Measurements from ENCODE around the gene SLC2A4.

The SLC2A4 gene

DNA sequence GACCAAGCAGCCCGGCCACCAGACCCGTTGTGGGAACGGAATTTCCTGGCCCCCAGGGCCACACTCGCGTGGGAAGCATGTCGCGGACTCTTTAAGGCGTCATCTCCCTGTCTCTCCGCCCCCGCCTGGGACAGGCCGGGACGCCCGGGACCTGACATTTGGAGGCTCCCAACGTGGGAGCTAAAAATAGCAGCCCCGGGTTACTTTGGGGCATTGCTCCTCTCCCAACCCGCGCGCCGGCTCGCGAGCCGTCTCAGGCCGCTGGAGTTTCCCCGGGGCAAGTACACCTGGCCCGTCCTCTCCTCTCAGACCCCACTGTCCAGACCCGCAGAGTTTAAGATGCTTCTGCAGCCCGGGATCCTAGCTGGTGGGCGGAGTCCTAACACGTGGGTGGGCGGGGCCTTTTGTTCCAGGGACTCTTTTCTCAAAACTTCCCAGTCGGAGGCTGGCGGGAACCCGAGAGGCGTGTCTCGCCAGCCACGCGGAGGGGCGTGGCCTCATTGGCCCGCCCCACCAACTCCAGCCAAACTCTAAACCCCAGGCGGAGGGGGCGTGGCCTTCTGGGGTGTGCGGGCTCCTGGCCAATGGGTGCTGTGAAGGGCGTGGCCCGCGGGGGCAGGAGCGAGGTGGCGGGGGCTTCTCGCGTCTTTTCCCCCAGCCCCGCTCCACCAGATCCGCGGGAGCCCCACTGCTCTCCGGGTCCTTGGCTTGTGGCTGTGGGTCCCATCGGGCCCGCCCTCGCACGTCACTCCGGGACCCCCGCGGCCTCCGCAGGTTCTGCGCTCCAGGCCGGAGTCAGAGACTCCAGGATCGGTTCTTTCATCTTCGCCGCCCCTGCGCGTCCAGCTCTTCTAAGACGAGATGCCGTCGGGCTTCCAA lies at the start of gene SLC2A4:
Gene SLC2A4, plus strand, starts transcription at position 645 of the 879 bp plus-strand sequence. Its CDS starts 217 bp downstream, at position 862.
- Histone ChIP-seq H3K4me2 (peak within 1 kb of the TSS; percentile 98 to 100 (median 100)), H3K27ac (peak within 1 kb of the TSS in 10 of 11 experiments; percentile 18 to 85 (median 72); a peak in 19 of 22 replicates), H3K36me3 (no peaks in the 10 kb centered on the region), H4K20me1 (no peaks in the 10 kb centered on the region; a peak in 2 of 22 replicates), H3K4me3 (peak within 1 kb of the TSS; percentile 58 to 75 (median 64)), H3K4me1 (peaks cover 24 to 37% (median 29%) of the 10 kb centered on the region in 10 experiments), H3K9ac (peak within 1 kb of the TSS; percentile 55 to 83 (median 72); a peak in 21 of 22 replicates), H3K27me3 (peaks cover 7 to 16% (median 11%) of the 10 kb centered on the region in 11 experiments; a peak in 19 of 22 replicates), H3K9me3 (replicated peaks in 1 of 11) (no peaks in the 10 kb centered on the region)
- TF ChIP-seq Cebpa-rat (IDR thresholded peaks at IDR 0.05), result no peak

DNA sequence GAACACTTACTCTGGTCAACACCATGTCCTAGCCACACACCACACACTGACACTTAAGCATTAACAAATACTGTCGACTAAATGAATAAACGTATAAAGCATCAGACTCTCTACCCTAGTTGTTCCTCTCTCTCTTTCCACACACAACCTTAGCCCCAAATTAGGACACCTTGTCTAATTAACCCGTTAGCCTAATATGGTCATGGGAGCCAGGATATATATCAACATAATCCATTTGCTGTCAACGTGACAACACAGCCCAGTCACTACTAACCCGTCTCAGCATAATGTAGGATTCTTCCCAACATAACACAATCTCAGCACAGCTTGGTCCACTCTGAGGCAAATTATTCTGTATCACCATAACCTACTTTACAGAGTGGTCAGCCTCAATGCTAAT lies 49.4 kb upstream of the SLC2A4 start:
- Histone ChIP-seq H4K20me1 (peaks cover 21 to 73% (median 40%) of the 10 kb centered on the region in 11 experiments; a peak in 21 of 22 replicates), H3K9ac (peak overlapping the region in 3 of 11 experiments; percentile 16 to 97 (median 29); a peak in 4 of 22 replicates), H3K4me1 (peaks cover 47 to 66% (median 48%) of the 10 kb centered on the region in 10 experiments), H3K27me3 (no peaks in the 10 kb centered on the region), H3K36me3 (peaks cover 58 to 71% (median 64%) of the 10 kb centered on the region in 11 experiments), H3K4me3 (peak overlapping the region in 9 of 10 experiments; percentile 66 to 88 (median 77); a peak in 10 of 20 replicates), H3K9me3 (replicated peaks in 1 of 11) (no peaks in the 10 kb centered on the region), H3K4me2 (peak overlapping the region; percentile 91 to 99 (median 94)), H3K27ac (no peak overlapping the region)
- TF ChIP-seq Cebpa-rat (IDR thresholded peaks at IDR 0.05), result no peak

DNA sequence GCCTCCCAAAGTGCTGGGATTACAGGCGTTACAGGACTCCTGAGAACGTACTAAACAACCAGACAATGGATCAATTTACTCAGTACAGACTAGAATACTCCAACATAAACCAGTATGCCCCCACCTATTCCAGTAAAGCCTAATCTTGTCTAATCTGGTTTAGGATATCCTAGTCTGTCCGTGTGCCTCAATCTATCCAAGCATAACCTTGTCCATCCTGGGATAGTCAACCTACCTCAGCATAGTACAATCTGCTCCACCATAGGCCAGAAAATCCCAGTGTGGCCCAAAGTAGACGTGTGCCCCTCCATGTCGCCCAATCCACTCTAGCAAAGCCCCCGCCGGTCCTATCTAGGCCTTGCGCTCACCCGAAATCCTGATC lies 47.8 kb upstream of the SLC2A4 start:
- Histone ChIP-seq H3K27ac (peak overlapping the region; percentile 59 to 85 (median 81)), H3K27me3 (no peaks in the 10 kb centered on the region), H3K4me1 (peaks cover 52 to 60% (median 53%) of the 10 kb centered on the region in 10 experiments), H3K36me3 (peaks cover 46 to 58% (median 53%) of the 10 kb centered on the region in 11 experiments), H3K4me3 (peak overlapping the region; percentile 66 to 88 (median 77)), H3K9me3 (replicated peaks in 1 of 11) (no peaks in the 10 kb centered on the region), H3K9ac (peak overlapping the region; percentile 84 to 98 (median 96)), H4K20me1 (peaks cover 27 to 76% (median 45%) of the 10 kb centered on the region in 11 experiments; a peak in 21 of 22 replicates), H3K4me2 (peak overlapping the region; percentile 91 to 99 (median 94))
- TF ChIP-seq Cebpa-rat (IDR thresholded peaks at IDR 0.05), result no peak

DNA sequence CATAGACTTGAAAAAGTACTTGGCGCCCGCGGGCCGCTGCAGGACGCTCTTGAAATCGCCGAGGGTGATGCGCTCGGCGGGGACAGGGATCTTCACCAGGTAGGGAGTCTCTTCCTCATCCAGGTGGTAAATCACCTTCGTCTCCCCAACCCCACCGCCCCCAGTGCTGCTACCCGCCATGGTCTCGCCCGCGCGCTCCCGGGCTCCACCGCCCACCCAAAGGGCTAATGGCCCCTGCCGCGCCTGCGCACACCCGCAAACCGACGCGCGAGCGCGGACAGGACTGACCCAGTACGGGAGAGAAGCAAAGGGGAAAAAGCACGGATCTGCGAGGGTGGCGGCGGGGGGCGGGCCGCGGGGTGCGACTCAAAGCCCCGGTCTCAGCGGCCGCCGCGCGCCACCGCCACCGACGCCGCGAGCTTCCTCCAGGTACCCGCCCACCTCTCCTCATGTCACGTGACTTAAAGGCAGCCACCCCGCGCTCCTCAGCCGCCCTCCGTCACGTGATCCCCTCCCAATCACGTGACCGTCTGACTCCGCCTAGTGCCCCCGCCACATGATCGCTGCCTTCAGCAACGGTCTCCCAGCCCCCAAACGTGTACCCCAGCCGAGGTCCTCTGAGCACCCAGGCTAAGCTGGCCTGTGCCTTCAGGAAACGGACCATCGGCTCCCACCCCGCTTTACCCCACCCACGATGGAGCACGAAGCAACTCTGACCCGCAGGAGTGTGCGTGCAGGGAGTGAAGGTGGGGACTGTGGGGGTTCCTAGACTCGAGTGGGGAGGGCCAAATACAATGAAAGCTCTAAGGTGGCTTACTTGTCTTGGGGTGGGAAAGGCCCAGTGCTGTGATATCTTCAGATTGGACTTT lies 47.2 kb upstream of the SLC2A4 start, which contains the start of gene DVL2:
Gene DVL2, minus strand, starts transcription at position 435 of the 869 bp plus-strand sequence. Its CDS starts 255 bp downstream, at position 180.
- peaks cover 52 to 59% (median 53%) of the 10 kb centered on the region in 10 experiments for H3K4me1 ChIP-seq
- peaks cover 39 to 52% (median 47%) of the 10 kb centered on the region in 11 experiments for H3K36me3 ChIP-seq
- TF ChIP-seq Cebpa-rat (IDR thresholded peaks at IDR 0.05), result no peak
- H3K9me3 ChIP-seq (replicated peaks in 1 of 11), result no peaks in the 10 kb centered on the region
- peak within 1 kb of the TSS; percentile 66 to 88 (median 77) for H3K4me3 ChIP-seq
- H3K4me2 ChIP-seq, result peak within 1 kb of the TSS; percentile 91 to 99 (median 94)
- peak within 1 kb of the TSS; percentile 84 to 98 (median 96) for H3K9ac ChIP-seq
- H3K27me3 ChIP-seq, result no peaks in the 10 kb centered on the region
- H4K20me1 ChIP-seq, result peaks cover 27 to 74% (median 44%) of the 10 kb centered on the region in 11 experiments; a peak in 21 of 22 replicates
- H3K27ac ChIP-seq, result peak within 1 kb of the TSS; percentile 59 to 85 (median 81)

DNA sequence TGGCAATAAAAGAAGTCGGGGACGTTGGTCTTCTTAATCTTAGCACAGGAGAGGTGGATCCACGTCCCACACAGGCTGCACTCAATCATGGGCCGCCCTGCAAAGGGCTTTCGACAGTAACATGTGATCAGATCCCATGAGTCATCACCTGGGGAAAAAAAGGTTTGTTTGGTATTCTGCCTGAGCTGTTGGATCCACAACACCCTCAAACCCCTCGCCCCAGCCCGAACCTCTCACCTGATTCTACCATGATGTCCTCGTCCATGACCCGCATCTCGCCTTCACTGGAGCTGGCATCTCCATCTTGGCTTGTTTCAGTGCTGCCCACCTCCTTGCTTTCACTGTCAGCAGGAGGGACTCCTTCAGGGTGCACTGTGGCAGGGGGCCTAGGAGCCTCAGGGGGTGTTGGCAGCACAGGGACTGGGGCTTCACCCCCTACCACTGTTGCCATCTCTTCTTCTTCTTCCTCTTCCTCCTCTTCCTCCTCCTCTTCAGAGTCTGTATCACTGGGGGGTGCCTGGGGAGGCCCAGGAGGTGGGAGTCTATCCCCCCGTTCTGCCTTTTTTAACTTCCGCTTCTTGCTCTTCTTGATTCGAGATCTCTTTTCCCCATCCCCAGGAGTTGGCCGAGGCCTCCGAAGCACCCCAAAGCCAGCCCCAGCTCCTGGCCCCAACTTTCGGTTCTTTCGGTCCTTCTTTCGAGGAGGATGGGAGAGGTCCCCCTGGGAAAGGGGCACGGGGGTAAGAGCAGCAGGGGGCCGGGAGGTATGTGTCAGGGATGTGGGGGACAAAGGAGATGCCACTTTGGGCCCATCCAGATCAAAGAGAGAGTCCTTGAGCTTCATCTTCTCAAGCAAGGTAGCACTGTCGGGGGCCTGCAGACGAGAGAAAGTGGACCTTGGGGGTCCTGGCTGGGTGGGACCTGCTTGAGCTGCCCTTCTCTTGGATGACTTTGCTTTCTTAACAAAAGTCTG lies 45.5 kb upstream of the SLC2A4 start:
- peaks cover 27 to 46% (median 37%) of the 10 kb centered on the region in 11 experiments for H3K36me3 ChIP-seq
- no peaks in the 10 kb centered on the region for H3K27me3 ChIP-seq
- H3K4me1 ChIP-seq, result peaks cover 55 to 66% (median 65%) of the 10 kb centered on the region in 10 experiments

DNA sequence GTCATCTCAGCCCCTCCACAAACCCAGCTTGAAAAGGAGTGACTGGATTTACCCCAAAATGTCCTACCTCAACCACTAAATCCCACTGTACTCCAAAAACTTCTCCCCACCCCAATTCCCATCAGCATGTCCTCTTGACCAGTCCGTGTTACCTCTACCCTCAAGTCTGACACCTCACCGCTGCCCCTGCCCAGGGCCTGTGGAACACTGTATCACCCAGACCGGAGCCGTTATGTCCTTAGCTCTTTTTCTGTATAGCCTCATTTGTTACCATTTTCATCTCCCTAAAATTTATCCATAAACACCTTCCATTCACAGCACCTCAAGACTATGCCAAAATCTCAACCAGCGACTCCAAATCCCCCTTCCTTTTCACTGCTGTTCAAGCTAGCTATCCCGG lies 44.7 kb upstream of the SLC2A4 start:
- TF ChIP-seq Cebpa-rat (IDR thresholded peaks at IDR 0.05), result no peak
- H3K36me3 ChIP-seq, result peaks cover 27 to 45% (median 38%) of the 10 kb centered on the region in 11 experiments
- peaks cover 18 to 49% (median 34%) of the 10 kb centered on the region in 11 experiments; a peak in 20 of 22 replicates for H4K20me1 ChIP-seq
- no peaks in the 10 kb centered on the region for H3K9me3 ChIP-seq (replicated peaks in 1 of 11)
- H3K4me3 ChIP-seq, result peak overlapping the region; percentile 88 to 97 (median 96); a peak in 18 of 20 replicates
- peak overlapping the region; percentile 95 to 98 (median 97); a peak in 20 of 22 replicates for H3K9ac ChIP-seq
- no peaks in the 10 kb centered on the region for H3K27me3 ChIP-seq
- peaks cover 47 to 69% (median 67%) of the 10 kb centered on the region in 10 experiments for H3K4me1 ChIP-seq
- H3K27ac ChIP-seq, result peak overlapping the region in 8 of 11 experiments; percentile 21 to 97 (median 93); a peak in 11 of 22 replicates
- H3K4me2 ChIP-seq, result peak overlapping the region; percentile 71 to 99 (median 93)

More for the DNA sequence above, 45.5 kb upstream of the SLC2A4 start:
- Histone ChIP-seq H3K27ac (peak overlapping the region in 7 of 11 experiments; percentile 0 to 93 (median 84); a peak in 10 of 22 replicates), H4K20me1 (peaks cover 23 to 57% (median 36%) of the 10 kb centered on the region in 11 experiments; a peak in 20 of 22 replicates), H3K9ac (peak overlapping the region; percentile 95 to 98 (median 97); a peak in 19 of 22 replicates), H3K9me3 (replicated peaks in 1 of 11) (no peaks in the 10 kb centered on the region), H3K4me2 (peak overlapping the region; percentile 91 to 99 (median 94); a peak in 21 of 22 replicates), H3K4me3 (peak overlapping the region in 7 of 10 experiments; percentile 15 to 97 (median 88); a peak in 10 of 20 replicates)
- no peak for TF ChIP-seq Cebpa-rat (IDR thresholded peaks at IDR 0.05)

DNA sequence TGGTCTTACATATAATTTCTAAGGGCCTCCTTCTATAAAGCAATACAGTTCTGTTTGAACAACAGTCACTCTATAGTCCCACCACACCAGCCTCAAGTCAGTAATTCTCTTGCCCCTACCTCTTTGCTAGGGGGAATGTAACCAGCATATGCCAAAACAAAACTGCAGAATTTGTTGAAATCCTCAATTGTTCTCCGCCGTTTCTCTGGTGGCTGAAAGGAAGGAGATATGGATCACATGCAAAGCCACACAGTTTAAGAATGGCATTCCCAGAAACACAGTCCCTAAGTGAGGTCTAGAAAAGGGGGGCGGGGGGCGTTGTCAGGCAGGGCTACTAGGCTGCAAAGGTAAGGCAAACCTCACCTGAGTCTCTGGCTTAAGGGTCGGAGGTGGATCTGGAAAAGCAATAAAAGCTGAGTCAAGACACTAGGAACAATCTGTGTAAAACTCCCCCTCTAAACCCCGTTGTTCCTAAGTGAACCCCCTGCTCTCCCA lies 44.2 kb upstream of the SLC2A4 start:
- Histone ChIP-seq H3K36me3 (peaks cover 27 to 45% (median 38%) of the 10 kb centered on the region in 11 experiments), H3K4me2 (peak overlapping the region; percentile 71 to 99 (median 93)), H3K4me1 (peaks cover 42 to 64% (median 62%) of the 10 kb centered on the region in 10 experiments), H4K20me1 (peaks cover 18 to 44% (median 30%) of the 10 kb centered on the region in 11 experiments; a peak in 20 of 22 replicates), H3K27me3 (no peaks in the 10 kb centered on the region), H3K9me3 (replicated peaks in 1 of 11) (no peaks in the 10 kb centered on the region), H3K4me3 (peak overlapping the region; percentile 88 to 97 (median 96)), H3K27ac (peak overlapping the region; percentile 75 to 97 (median 93); a peak in 21 of 22 replicates), H3K9ac (peak overlapping the region; percentile 95 to 98 (median 97))
- no peak for TF ChIP-seq Cebpa-rat (IDR thresholded peaks at IDR 0.05)

All from BLaER1 treated with 17β-estradiol and CSF1 and Interleukin-3, amounts not matched to agents 10 nM and 100 nM (cell line).